AG08395 (cell line): ENCODE data around the gene TUBA8.
"Not testable (repeated sequence)": the region's sequence is repeated elsewhere in the genome, so short reads cannot be mapped to it uniquely, and the experiment has no call there.

Experiments used
- DNase-seq: peaks from one replicate; pipeline ENCODE4 v3.0.0; 2012; ENCODE audit warnings: mixed read lengths, low spot score

TUBA8 gene

DNA sequence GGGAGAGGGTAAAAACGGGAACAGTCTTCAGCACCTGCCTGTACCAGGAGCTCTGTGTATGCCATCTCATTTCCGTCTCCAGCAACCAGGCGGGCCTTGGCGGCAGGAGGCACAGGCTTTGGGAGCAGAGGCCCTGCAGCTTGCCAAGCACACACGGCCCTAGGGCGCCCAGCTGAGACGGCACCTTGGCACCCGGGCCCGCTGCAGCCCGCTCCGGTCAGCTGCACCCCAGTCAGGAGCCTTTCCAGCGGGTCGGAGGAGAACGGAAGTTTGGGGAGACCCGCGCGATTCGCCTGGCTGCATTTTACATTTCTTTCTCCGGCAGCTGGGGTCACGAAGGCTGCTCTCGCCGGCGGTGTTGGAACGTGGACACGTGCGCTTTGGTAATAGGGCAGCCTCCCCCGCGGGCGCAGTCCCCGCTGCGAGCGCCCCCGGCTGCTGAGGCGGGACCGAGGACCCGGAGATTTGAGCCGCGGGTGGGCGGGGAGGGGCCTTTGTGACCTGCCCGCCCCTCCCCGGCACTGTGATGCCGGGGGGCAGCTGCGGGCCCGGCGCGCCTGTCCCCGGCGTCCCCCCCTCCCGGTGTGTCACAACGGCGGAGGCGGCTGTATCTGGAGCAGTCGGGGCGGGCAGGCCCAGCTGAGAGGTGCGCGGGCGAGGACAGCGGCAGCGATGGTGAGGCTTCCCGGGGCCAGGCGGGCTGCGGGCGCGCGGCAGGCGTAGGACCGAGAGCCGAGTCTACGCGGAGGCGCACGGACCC lies at the start of gene TUBA8:
TSS of gene TUBA8 (plus strand) at position 616 of the 760 bp plus-strand sequence. CDS start at position 673, 57 bp downstream.
- peak; percentile 47 for DNase-seq

- DNase-seq: no peak
Observed at GRCh38 chr22:18062421-18062820, 48.2 kb upstream of the TUBA8 start.

DNA sequence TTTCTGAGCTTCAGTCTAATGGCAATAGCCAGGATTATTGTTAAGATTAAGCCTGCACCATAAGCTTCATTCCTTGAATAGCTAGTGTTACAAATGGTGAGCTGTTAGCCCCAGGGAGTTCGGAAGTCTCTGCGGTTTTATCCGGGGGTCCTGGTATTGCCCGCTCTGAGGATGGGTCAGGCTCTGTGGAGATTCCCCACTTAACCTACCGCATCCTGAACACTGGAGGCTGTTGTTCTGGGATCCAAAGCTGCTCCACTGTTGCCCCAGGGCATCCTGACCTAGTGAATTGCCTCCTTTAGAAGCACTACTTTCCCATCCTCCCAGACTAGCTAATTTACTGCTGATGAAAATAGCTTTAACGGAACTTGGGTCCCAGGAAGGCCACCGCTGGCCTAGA lies 47.3 kb upstream of the TUBA8 start:
- no peak for DNase-seq

DNA sequence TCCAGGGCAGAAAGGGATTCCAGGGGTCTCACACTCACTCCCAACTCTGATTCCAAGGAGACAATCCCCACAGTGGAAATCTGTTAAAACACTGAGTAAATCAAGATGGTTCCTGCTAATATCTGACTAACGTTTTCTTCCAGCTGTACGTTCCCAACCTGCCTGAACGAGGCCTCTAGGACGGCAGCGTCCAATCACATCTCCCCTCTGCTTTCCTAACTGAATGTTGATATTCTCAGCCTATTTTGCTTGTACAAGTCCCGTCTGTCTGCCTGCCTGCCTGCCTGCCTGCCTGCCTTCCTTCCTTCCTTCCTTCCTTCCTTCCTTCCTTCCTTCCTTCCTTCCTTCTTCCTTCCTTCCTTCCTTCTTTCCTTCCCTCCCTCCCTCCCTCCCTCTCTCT lies 46.9 kb upstream of the TUBA8 start:
- DNase-seq: not testable (repeated sequence)

- no peak for DNase-seq
Observed at GRCh38 chr22:18064636-18065035, 46.0 kb upstream of the TUBA8 start.

- DNase-seq: no peak
Observed at GRCh38 chr22:18065256-18065655, 45.4 kb upstream of the TUBA8 start.

DNA sequence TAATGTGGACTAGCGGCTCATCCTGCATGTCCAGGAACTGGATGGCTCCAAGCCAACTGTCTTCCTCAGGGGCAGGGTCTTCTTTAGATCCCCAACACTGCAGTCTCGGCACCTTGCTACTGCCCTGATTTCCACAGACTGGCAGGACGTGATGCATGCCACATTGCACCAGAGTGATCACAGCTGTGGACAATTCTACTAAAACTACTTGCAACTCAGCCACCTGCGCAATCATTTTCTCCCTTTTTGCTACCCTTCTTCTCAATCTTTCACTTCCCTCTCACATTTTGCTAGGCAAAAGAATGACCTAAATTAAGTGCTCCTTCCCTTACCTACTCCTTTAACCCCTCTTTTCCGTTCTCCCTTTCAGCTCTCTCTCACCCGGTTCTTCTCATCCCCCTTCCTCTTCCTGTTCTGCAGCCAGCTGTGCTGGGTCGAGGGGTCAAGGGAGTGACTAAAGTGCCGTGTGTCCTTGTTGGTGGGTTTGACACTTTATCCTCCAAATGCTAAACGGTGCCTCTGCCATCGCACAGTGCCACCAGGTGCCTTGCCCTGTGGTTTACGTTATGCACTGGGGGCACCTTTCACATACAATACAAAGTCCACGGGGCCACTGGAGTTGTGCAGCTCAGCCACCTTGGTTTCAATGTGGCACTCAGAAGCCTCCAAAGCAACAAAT lies 44.3 kb upstream of the TUBA8 start:
- no peak for DNase-seq

GRCh38 chr22:18067121-18067520 lies 43.5 kb upstream of the TUBA8 start:
- no peak for DNase-seq

GRCh38 chr22:18067548-18068341 lies 42.9 kb upstream of the TUBA8 start:
- DNase-seq: no peak

DNA sequence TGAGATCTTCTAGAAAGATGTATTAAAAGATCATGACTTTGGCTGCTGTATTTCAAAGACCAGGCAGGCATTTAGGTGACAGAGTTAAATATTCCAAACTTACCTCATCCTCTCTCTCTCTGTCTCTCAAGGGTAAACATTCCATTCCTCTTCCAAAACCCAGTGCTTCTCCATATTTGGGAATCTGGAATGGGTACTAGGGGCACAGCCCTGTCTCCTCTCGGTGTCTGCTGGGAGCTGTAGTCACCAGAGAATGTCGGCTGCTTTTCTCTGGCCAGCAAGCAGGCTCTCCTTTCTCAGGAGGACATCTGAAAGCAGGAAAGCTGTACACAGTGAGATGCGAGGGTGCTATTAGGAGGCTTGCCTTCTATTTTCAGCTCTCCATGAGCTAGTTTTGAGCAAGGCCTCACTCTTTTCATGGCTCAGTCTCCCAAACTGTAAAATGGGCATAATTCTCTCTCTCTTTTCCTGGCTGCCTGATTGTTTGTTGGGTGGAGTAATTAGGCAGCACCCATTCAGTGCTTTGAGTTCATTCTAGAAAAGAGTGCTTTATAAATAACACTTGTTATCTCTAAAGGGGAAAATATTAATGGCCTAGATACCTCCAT lies 42.1 kb upstream of the TUBA8 start:
- DNase-seq: peak; percentile 80

DNA sequence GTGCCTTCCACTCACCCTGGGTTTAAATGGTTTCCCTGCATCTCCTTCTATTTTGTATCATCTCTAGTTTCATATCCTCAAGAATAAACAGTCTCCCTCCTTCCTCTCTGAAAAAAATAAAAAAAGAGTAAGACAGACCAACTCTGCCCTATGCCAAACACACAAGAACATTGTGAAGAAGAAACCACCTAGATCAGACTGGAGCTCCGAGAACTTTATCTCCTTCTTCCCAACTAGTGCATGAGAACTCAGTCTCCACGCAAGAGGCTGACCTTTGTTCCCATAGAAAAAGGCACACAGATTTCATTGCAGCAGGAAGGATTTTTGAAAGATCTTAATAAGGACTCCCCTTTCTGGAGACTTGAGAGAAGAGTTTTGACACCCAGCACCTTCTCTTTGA lies 41.6 kb upstream of the TUBA8 start:
- no peak for DNase-seq

GRCh38 chr22:18070041-18070440 lies 40.6 kb upstream of the TUBA8 start:
- no peak for DNase-seq

- DNase-seq: no peak
Observed at GRCh38 chr22:18070556-18071306, 39.9 kb upstream of the TUBA8 start.

DNA sequence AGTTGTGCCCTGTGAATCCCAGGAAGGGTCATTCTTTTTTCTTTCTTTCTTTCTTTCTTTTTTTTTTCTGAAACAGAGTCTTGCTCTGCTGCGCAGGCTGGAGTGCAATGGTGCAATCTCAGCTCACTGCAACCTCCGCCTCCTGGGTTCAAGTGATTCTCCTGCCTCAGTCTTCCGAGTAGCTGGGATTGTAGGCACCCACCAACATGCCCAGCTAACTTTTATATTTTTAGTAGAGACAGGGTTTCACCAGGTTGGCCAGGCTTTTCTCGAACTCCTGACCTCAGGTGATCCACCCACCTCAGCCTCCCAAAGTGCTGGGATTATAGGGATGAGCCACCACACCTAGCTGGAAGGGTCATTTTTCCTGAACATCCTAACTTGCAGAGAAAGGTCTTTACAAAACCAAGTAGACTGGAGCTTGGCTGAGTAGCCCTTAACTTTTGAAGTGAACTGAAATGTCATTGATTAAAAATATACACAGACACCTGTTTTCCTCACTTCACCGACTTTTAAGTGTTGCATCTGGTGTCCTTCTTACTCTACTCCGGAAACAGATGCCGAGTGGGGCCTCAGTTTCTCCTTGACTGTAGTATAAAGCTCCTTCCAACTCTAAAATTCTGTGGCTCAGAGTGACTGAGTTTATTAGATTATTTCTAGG lies 39.2 kb upstream of the TUBA8 start:
- DNase-seq: not testable (repeated sequence)

DNA sequence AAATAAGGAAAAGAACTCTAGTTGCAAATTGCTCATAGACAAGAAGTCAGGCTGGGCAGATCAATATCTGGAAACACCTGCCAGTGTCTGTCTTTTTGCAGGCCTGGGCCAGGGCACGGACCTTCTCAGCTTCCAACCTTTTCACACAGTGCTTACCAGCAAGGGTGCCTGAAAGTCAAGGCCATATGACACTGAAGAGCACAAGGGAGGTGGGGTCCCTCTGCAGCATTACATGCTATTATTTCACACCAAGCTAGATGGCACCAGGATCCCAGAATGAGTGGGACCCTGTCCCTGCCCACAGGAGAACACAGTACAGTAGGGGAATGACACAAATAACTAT lies 38.7 kb upstream of the TUBA8 start:
- DNase-seq: no peak

- DNase-seq: no peak
Observed at GRCh38 chr22:18073467-18073866, 37.1 kb upstream of the TUBA8 start.

DNA sequence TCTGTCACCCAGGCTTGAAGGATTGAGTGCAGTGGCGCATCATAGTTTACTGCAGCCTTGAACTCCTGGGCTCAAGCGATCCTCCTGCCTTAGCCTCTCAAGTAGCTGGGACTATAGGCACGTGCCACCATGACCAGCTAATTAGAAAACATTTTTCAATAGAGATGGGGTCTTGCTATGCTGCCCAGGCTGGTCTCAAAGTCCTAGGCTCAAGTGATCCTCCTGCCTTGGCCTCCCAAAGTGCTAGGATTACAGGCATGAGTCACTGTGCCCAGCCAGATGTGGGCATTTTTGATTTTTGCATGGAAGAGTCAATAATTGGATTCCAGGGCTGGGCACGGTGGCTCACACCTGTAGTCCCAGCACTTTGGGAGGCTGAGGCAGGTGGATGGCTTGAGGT lies 36.7 kb upstream of the TUBA8 start:
- DNase-seq: not testable (repeated sequence)

DNA sequence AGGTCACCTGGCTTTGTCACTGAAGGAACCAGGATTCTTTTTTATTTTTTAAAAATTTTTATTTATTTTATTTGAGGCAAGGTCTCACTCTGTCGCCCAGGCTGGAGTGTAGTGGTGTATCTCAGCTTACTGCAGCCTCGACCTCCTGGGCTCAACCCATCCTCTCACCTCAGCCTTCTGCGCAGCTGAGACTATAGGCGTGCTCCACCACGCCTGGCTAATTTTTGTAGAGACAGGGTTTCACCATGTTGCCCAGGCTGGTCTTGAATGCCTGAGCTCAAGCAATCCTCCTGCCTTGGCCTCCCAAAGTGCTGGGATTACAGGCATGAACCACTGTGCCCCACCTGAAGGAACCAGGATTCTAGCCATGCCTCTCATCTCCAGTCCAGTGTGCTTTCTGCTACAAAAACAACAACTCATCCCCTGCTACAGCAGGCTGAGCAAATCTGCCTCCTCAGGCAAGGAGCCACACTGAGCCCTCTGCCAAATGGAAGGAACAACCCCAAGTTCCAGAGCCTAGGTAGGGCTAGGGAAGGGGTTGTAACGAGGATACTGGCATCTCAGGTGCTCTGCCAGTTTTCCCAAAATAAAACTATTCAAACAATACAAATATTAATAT lies 35.4 kb upstream of the TUBA8 start:
- DNase-seq: no peak

GRCh38 chr22:18075720-18076497 lies 34.7 kb upstream of the TUBA8 start:
- DNase-seq: peak; percentile 84

- DNase-seq: no peak
Observed at GRCh38 chr22:18077087-18077638, 33.4 kb upstream of the TUBA8 start.
